ENCODE measurements around the gene ASB17. TPM values are rescaled to one million over a fixed set of nuclear protein-coding genes. Genes with fewer than 3 reads are reported as not detected.

Gene ASB17
- total and polyA plus RNA-seq, 2 experiments from 2014 or later: not detected

GRCh38 chr1:75970631-75971030 is 38.4 kb upstream of the ASB17 start:
- Mint-ChIP-seq H3K36me3 (ENCODE audit: low read depth) (no peaks in the 10 kb centered on the region), H3K4me1 (peaks cover 4% of the 10 kb centered on the region), H3K9me3 (no peaks in the 10 kb centered on the region), H3K4me3 (no peak overlapping the region), H3K27me3 (ENCODE audit: insufficient read depth, low read depth, poor library complexity) (no peaks in the 10 kb centered on the region), H3K27ac (no peak overlapping the region)
- Histone ChIP-seq H3K4me3 (no peak overlapping the region), H3K27me3 (ENCODE audit: insufficient read depth) (no peaks in the 10 kb centered on the region), H3K9me2 (ENCODE audit: insufficient read depth) (no peaks in the 10 kb centered on the region), H3F3A (replicated peaks; ENCODE audit: low read depth) (no peaks in the 10 kb centered on the region), H4K20me1 (replicated peaks; ENCODE audit: insufficient read depth) (no peaks in the 10 kb centered on the region), H3K36me3 (ENCODE audit: insufficient read depth) (no peaks in the 10 kb centered on the region), H3K79me2 (replicated peaks; ENCODE audit: insufficient read depth) (no peaks in the 10 kb centered on the region), H3K27ac (ENCODE audit: low read depth) (no peak overlapping the region), H3K4me2 (no peak overlapping the region), H3K4me1 (ENCODE audit: insufficient read depth) (no peaks in the 10 kb centered on the region), H2AFZ (no peak overlapping the region)
- ATAC-seq: no peak
- TF ChIP-seq CREB1 (CRISPR knock-in tag; IDR thresholded peaks at IDR 0.05; ENCODE audit: low read depth): no peak
- TF ChIP-seq ZNF462 (CRISPR knock-in tag; IDR thresholded peaks at IDR 0.05): no peak
- no peak for TF ChIP-seq CTCF (conservative IDR thresholded peaks at IDR 0.05; ENCODE audit: low read depth in 2 of 2)
- TF ChIP-seq ZNF114 (CRISPR knock-in tag; IDR thresholded peaks at IDR 0.05): no peak
- no peak for TF ChIP-seq ZNF331 (CRISPR knock-in tag; IDR thresholded peaks at IDR 0.05; ENCODE audit: low read depth)
- TF ChIP-seq ETS1 (IDR thresholded peaks at IDR 0.05): no peak
- no peak for TF ChIP-seq STAT1 (IDR thresholded peaks at IDR 0.05; ENCODE audit: unreplicated experiment)
- no peak for TF ChIP-seq EZH2phosphoT487 (IDR thresholded peaks at IDR 0.05; ENCODE audit: unreplicated experiment)
- no peak for TF ChIP-seq EZH2 (IDR thresholded peaks at IDR 0.05; ENCODE audit: low read depth, unreplicated experiment)
- TF ChIP-seq POLR2AphosphoS5 (IDR thresholded peaks at IDR 0.05; ENCODE audit: low read depth): no peak
- TF ChIP-seq REST (IDR thresholded peaks at IDR 0.05; ENCODE audit: unreplicated experiment): no peak
- no peak for TF ChIP-seq NANOG (IDR thresholded peaks at IDR 0.05; ENCODE audit: borderline replicate concordance)
- TF ChIP-seq JUNB (IDR thresholded peaks at IDR 0.05; ENCODE audit: unreplicated experiment): no peak
- no peak for DNase-seq (ENCODE audit: low spot score)
